Embryonic facial prominence (tissue), 1 donor: ENCODE measurements around the gene PBX1.

Experiments used
- DNase-seq: peaks from one replicate; pipeline ENCODE4 v3.0.0-alpha.2; 2016; ENCODE audit errors: extremely low spot score

PBX1 gene

GRCh38 chr1:164563721-164564360 lies 4.9 kb downstream of the PBX1 start:
- no peak for DNase-seq

- no peak for DNase-seq
Observed at GRCh38 chr1:164564378-164564777, 5.4 kb downstream of the PBX1 start.

GRCh38 chr1:164565357-164565756 lies 6.4 kb downstream of the PBX1 start:
- DNase-seq: no peak

DNA sequence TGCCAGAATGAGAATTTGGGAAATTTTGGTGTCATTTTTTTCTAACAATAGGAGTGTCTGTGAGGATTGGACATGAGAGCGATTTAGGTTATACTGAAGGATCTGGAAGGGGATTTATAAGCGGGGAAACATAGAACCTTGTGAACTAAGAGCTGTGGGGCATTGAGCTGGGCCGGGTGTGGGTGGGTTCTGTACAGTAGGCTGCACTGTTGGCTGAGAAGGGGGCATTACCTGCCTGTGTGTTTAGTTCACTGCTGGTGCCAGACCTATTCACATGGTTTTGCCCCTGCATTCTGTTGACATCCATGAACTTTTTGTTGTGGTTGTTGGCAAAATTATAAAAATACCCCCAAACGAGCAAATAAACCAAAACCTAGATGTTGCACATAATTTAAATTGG lies 8.8 kb downstream of the PBX1 start:
- DNase-seq: no peak

DNA sequence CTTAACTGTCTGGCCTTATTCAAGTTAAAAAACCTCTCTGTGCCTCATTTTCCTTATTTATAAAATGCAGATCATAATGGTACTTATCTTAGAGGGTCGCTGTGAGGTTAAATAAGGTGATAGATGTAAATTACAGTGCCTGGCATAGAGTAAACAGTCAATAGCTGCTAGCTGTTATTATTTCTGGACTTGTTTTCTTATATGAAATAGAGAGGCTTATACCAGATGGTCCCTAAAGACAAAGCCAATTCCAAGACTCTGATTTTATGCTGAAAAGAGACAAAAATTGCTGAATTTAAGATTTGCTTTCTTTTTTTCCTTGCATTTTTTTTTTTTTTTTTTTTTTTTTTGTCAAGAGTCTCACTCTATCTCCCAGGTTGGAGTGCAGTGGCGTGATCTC lies 10.3 kb downstream of the PBX1 start:
- DNase-seq: no peak

DNA sequence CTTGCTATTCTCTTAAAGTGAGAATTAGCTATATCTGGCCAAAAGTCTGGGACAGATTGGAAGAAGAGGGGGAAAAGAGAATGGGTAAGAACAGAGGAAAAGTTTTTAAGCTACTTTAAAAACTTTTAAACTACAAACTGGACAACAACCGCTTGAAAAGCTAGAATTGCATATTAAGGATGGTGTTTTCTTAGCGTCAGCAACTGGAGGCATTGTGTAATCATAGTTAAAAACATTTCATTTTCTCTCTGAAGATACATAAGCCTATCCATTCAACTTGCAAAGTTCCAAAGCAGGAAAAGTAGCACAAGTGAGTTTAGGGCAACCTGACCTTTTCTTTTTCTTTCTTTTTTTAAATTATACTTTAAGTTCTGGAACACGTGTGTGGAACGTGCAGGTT lies 10.9 kb downstream of the PBX1 start:
- no peak for DNase-seq

GRCh38 chr1:164571333-164571732 lies 12.3 kb downstream of the PBX1 start:
- peak; percentile 3 for DNase-seq

DNA sequence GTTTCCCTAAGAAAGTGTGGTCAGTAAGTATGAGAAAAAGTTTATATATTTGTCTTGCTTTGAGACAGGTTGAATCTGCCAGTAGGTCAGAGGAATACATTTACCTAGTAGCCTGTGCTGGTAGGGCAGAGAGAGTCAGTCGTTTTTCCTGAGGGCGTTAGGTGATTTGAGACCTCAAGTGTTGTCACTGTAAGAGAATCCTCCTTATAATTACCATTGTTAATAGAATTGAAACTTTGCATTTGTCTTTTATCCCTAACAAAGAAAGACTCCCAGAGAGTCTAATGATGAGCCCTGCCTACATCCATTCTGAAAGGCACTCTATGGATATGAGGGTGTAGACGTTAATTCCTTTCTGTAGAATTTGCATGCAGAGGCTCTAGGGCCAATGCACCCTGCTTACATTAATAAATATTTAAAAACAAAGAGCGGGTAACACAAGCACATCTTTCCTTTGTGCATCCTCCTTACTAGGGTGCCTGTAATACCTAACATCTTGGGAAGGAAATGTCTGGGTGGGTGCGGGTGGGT lies 16.4 kb downstream of the PBX1 start:
- no peak for DNase-seq

DNA sequence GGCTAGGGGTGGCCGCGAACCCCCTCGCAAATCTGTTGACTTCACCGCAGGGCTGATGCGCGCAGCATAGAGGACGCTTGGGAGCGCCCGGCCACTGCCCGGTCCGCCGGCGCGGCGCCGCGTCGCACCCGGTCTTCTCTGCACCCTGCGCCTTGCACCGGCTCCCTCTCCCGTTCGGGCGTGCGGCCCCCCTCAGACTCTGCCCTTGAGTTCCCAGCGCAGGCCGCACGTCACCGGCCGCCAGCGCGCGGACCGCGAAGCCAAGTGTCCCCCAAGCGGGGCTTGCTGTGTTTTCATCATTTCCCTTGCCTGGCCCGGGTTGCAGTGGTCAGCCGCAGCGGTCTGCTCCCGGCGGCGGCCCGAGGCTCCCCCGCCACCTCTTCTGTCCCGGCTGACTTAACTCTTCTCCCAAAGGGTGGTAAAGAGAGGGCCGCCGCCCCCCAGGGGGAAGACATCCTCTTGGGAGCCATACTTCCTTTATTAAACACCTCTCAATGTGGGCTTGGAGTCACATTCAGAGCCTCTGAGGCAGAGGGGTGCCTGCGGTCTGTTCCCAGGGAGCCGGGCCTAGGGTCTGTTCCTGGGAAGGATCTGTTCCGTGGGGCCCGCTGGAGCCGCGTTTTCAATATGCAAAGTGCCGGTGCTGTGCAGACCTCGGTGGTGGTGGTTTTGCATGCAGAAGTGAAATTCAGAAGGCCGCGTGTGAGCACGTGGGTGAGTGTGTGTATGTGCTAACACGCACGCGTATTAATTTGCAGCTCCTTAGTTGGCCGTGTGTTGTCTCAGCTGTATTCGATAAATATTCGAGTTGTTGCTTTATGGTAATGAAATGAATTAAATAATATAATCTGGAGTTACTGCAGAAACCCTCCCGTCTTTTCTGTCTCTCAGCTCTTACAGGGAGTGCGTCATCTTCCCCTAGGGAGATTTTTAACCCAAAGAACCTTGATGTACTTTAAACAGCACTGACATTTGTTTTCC lies 17.6 kb downstream of the PBX1 start:
- DNase-seq: no peak

- DNase-seq: no peak
Observed at GRCh38 chr1:164577291-164577690, 18.3 kb downstream of the PBX1 start.

- no peak for DNase-seq
Observed at GRCh38 chr1:164578479-164579200, 19.7 kb downstream of the PBX1 start.

DNA sequence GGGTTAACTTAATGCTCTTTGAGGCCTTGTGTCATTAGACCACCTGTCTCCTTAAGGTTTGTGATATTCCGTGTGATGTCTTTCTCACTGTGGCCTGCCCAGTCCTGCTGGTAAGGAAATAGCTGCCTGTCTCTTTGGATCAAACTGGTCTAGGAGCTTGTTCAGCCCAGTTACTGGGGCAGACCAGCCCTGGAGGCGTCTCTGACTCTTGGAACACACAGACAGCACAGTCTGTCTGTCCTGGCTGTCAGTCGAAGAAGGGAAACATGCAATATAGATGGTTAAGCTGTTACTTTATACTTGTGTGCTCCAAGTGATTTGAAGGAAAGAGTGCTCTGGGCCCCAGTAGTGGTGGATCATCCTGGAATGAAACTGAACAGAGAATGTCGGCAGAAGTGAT lies 20.4 kb downstream of the PBX1 start:
- no peak for DNase-seq

- DNase-seq: no peak
Observed at GRCh38 chr1:164581762-164582161, 22.8 kb downstream of the PBX1 start.

DNA sequence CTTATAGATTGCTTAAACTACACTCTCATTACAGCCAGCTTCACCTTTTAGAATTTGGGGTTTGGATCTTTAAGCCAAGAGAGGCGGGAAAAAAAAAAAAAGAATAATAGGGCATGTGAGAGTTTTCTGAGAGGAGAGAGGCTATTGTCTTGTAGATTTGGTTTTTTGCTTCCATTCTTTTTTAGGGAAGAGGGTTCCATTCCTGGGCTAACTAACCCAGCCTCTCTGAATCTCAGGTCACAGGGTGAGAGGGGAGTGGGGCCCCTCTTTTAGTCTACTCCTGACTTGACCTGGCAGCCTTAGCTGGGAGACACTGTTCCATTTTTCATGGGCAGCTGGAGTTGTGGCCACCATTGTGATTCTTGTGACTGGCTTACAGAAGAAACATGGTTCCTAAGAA lies 24.2 kb downstream of the PBX1 start:
- no peak for DNase-seq

DNA sequence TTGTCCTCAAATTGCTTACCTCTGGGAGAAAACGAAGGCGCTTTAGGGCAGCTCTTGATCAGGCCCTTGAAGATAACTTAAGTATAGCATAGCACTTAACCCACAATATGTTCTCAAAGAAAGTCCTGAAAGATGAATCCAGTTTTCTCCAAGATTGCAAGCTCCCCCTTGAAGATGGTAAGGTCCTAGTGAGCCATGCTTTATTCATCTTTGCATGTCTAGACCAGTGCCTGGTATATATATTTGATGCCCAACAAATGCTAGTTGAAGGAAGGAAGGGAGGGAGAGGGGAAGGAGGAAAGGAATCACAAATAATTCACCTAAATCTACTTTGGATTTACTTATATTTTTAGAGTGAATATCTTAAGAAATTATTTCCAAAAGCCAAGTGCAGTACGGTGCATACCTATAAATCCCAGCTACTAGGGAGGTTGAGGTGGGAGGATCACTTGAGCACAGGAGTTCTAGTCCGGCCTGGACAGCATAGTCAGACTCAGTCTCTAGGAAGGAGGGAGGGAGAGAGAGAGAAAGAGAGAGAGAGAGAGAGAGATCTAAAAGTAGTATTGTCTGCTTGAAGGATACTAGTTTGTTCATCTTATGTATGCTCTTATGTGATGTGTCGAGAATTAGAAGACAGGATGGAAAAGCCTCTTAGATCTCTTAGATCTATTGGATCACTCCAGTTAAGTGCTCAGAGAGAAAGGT lies 25.0 kb downstream of the PBX1 start:
- no peak for DNase-seq

DNA sequence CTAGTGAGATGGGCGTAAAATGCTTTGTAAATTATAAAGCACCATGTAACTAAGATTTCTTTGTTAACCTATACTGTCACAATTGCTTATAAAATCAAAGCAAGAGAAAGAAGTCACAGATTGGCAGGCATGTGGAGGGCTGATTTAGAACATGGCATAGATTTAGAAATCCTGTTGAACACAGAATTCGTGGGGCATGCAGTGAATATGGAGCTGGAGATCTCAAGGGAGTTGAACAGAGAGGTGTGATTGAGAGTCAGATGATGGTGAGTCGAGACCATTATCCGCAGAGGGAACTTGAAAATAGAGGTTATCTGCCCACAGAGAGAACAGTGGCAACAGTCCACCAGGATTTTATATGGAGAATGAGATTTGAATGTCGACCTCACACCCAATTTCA lies 27.6 kb downstream of the PBX1 start:
- no peak for DNase-seq

- no peak for DNase-seq
Observed at GRCh38 chr1:164587617-164588501, 28.9 kb downstream of the PBX1 start.

DNA sequence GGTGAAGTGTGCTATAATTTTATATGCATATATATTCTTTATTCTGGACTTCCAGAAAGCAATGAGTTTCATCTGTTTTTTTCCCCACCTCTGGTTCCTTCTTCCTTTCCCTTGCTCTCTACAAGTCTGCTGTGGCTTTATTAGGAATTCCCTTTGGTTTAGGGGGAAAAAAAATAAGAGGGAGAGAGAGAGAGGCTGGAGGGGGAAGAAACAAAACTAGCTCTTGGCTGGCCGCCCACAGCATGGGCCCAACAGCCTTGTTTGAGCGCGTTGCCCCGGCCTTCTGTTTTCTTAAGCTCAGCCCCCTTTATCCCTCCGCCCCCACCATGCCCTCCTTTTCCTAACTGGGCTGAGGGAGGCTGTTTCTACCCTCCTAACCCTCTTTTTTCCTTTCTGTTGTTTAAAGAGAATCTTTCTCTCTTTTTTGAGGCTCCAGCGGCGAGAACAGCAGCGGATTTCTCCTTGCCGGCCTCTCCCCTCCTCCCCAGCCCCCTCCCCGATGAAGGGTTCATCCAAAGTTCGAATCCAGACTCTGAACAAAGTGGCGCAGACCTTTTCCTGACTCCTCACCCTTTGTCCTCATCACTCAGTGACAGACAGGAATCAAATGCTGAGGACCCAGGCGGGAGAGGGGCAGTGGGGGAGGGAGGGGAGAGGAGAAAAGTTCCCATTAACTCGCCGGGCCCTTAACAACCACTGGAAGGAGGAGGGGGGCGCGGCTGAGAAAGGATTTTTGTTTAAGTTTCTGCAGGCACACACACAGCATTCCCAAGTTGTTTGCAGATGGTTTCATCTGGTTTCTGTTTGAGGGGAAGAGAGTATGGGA lies 29.7 kb downstream of the PBX1 start:
- DNase-seq: peak; percentile 82

GRCh38 chr1:164589408-164589807 lies 30.4 kb downstream of the PBX1 start:
- no peak for DNase-seq
